Panc1 (cell line): Measurements from ENCODE around the gene TTC28. TPM values are rescaled to one million over a fixed set of nuclear protein-coding genes. Genes with fewer than 3 reads are reported as not detected.
"Not testable (repeated sequence)": the region's sequence is repeated elsewhere in the genome, so short reads cannot be mapped to it uniquely, and the experiment has no call there.

Experiments
- ATAC-seq: fragments of 200-7000 bp; cut with Tn5 transposase; 2 replicates; pipeline ENCODE4 v1.9.1; 2020; ENCODE audit warnings: mild to moderate bottlenecking, moderate library complexity
- BruUV-seq: library from RNA; stranded (reverse); fragments of 400-500 nt; replicated peaks from 2 replicates; lab custom pipeline; 2021; lab: Mats Ljungman, UMichigan
- CTCF ChIA-PET: fragments of 300-600 bp; sonication (Branson Sonifier 250); formaldehyde crosslinking; loops from one replicate; lab custom pipeline; 2022; ENCODE audit warnings: antibody characterized with exemption; lab: Charles Lee
- POLR2A ChIA-PET: fragments of 300-600 bp; sonication (Branson Sonifier 250); formaldehyde crosslinking; loops from one replicate; lab custom pipeline; 2022; ENCODE audit warnings: antibody characterized with exemption; lab: Charles Lee
- DNase-seq: peaks from one replicate; pipeline ENCODE4 v3.0.0-alpha.2; 2010; ENCODE audit warnings: low read depth, low spot score
- H3K27ac ChIP-seq: 2 replicates; pipeline ENCODE4 v1.5.1; 2011; ENCODE audit warnings: mild to moderate bottlenecking, low read length, inconsistent platforms
- H3K27me3 ChIP-seq: fragments of 200-500 bp; sonication (Bioruptor generic); 2 replicates; pipeline ENCODE4 v1.6.0; 2014; ENCODE audit warnings: low read length, inconsistent platforms; ENCODE audit not compliant: control insufficient read depth, insufficient read depth
- H3K36me3 ChIP-seq: fragments of 200-500 bp; sonication (Bioruptor generic); 2 replicates; pipeline ENCODE4 v1.5.1; 2014; ENCODE audit warnings: inconsistent platforms, mild to moderate bottlenecking, low read length, moderate library complexity; ENCODE audit not compliant: control insufficient read depth, insufficient read depth
- H3K4me1 ChIP-seq: 2 replicates; pipeline ENCODE4 v1.5.1; 2011; ENCODE audit warnings: inconsistent platforms, mild to moderate bottlenecking, low read length, moderate library complexity; ENCODE audit not compliant: control insufficient read depth, insufficient read depth
- H3K4me3 ChIP-seq, 2 experiments: 2 replicates each; pipeline ENCODE4 v1.5.1; 2011 to 2012; ENCODE audit warnings: low read depth in 2 of 2, low read length in 2 of 2, mild to moderate bottlenecking in 2 of 2, inconsistent platforms in 1 of 2, moderate library complexity in 1 of 2
- H3K9me3 ChIP-seq: fragments of 200-500 bp; sonication (Bioruptor generic); 2 replicates; pipeline ENCODE4 v1.5.1; 2014; ENCODE audit warnings: low read depth, mild to moderate bottlenecking, inconsistent platforms, low read length, moderate library complexity; ENCODE audit not compliant: control insufficient read depth, insufficient read depth
- POLR2AphosphoS5 ChIP-seq: IDR thresholded peaks from 2 replicates; pipeline ENCODE4 v1.6.1; 2012; ENCODE audit warnings: mild to moderate bottlenecking, low read depth, low read length, moderate library complexity
- SIN3A ChIP-seq: IDR thresholded peaks from 2 replicates; pipeline ENCODE4 v1.6.1; 2012; ENCODE audit warnings: low read depth, mild to moderate bottlenecking, low read length, moderate library complexity, borderline replicate concordance; ENCODE audit not compliant: insufficient read depth
- TCF7L2 ChIP-seq: IDR thresholded peaks from 2 replicates; pipeline ENCODE4 v1.6.1; 2011; ENCODE audit warnings: mild to moderate bottlenecking, low read depth, low read length, inconsistent platforms
- in situ Hi-C: cut with HindIII; loops from 2 replicates; pipeline ENCODE4 v1.10.0; 2016; ENCODE audit warnings: low sequenced_read_pairs, low pct_unique_long_range_greater_than_20kb
- intact Hi-C: fragments of 100-400 bp; cut with micrococcal nuclease; formaldehyde crosslinking; loops from one replicate; pipeline ENCODE4 v1.10.0; 2022; ENCODE audit not compliant: unreplicated experiment
- total RNA-seq: library from RNA; stranded (reverse); gene quantifications from one replicate; pipeline ENCODE4 v1.2.1, GENCODE V29; 2021; ENCODE audit not compliant: unreplicated experiment
- TF ChIP-seq, protein P1 (sequence below), 2 experiments: IDR thresholded peaks; 2 replicates each; pipeline ENCODE4 v1.6.1; 2011 to 2012; ENCODE audit warnings: low read depth in 2 of 2, control low read depth in 1 of 2, low read length in 1 of 2, mild to moderate bottlenecking in 1 of 2, moderate library complexity in 1 of 2; ENCODE audit not compliant: insufficient read depth in 1 of 2
- TF ChIP-seq, protein P2 (sequence below): fragments of 450-650 bp; IDR thresholded peaks from 2 replicates; pipeline ENCODE4 v1.5.1; 2017; ENCODE audit warnings: mild to moderate bottlenecking

TTC28 gene
- total RNA-seq, 1 experiment from 2014 or later: 24.8 TPM

DNA sequence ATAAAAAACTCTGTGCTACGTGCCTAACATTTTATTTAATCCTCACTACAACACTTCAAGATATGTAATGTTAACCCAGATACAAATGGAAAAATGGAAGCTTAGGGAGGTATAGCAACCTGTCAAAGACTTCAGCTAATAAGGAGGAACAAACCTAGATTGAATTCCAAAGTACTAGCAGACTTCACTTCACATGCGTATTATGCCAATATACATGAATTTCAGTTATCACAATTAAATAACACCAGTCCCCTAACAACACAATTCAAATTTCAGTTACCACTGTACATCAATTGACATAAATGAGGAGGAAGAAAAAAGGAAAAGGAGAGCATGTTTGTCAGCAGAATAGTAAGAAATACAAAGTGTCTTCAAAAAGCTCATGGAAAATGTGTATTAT lies 60.4 kb downstream of the TTC28 start:
- Histone ChIP-seq H3K27me3 (no peaks in the 10 kb centered on the region), H3K4me1 (no peaks in the 10 kb centered on the region), H3K27ac (no peak overlapping the region), H3K36me3 (no peaks in the 10 kb centered on the region), H3K4me3 (no peak overlapping the region), H3K9me3 (no peaks in the 10 kb centered on the region)
- BruUV-seq: no TSS peak
- CTCF ChIA-PET: no interaction called here
- TF ChIP-seq, protein P1, sequence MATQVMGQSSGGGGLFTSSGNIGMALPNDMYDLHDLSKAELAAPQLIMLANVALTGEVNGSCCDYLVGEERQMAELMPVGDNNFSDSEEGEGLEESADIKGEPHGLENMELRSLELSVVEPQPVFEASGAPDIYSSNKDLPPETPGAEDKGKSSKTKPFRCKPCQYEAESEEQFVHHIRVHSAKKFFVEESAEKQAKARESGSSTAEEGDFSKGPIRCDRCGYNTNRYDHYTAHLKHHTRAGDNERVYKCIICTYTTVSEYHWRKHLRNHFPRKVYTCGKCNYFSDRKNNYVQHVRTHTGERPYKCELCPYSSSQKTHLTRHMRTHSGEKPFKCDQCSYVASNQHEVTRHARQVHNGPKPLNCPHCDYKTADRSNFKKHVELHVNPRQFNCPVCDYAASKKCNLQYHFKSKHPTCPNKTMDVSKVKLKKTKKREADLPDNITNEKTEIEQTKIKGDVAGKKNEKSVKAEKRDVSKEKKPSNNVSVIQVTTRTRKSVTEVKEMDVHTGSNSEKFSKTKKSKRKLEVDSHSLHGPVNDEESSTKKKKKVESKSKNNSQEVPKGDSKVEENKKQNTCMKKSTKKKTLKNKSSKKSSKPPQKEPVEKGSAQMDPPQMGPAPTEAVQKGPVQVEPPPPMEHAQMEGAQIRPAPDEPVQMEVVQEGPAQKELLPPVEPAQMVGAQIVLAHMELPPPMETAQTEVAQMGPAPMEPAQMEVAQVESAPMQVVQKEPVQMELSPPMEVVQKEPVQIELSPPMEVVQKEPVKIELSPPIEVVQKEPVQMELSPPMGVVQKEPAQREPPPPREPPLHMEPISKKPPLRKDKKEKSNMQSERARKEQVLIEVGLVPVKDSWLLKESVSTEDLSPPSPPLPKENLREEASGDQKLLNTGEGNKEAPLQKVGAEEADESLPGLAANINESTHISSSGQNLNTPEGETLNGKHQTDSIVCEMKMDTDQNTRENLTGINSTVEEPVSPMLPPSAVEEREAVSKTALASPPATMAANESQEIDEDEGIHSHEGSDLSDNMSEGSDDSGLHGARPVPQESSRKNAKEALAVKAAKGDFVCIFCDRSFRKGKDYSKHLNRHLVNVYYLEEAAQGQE (IDR thresholded peaks at IDR 0.05; ENCODE audit: insufficient read depth in 1 of 2, low read depth in 2 of 2, low read length in 1 of 2): no peak
- no peak for TF ChIP-seq POLR2AphosphoS5
- TF ChIP-seq SIN3A: no peak
- TF ChIP-seq TCF7L2: no peak
- TF ChIP-seq, protein P2, sequence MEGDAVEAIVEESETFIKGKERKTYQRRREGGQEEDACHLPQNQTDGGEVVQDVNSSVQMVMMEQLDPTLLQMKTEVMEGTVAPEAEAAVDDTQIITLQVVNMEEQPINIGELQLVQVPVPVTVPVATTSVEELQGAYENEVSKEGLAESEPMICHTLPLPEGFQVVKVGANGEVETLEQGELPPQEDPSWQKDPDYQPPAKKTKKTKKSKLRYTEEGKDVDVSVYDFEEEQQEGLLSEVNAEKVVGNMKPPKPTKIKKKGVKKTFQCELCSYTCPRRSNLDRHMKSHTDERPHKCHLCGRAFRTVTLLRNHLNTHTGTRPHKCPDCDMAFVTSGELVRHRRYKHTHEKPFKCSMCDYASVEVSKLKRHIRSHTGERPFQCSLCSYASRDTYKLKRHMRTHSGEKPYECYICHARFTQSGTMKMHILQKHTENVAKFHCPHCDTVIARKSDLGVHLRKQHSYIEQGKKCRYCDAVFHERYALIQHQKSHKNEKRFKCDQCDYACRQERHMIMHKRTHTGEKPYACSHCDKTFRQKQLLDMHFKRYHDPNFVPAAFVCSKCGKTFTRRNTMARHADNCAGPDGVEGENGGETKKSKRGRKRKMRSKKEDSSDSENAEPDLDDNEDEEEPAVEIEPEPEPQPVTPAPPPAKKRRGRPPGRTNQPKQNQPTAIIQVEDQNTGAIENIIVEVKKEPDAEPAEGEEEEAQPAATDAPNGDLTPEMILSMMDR: no peak
- in situ Hi-C loops (no loop called here), intact Hi-C loops (no loop called here)
- ATAC-seq (no peak), DNase-seq (no peak)
- POLR2A ChIA-PET: no interaction called here

DNA sequence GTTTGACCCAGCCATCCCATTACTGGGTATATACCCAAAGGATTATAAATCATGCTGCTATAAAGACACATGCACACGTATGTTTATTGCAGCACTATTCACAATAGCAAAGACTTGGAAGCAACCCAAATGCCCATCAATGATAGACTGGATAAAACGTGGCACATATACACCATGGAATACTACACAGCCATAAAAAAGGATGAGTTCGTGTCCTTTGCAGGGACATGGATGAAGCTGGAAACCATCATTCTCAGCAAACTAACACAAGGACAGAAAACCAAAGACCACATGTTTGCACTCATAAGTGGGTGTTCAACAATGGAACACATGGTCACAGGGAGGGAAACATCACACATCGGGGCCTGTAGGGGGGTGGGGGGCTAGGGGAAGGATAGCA lies 64.2 kb downstream of the TTC28 start:
- H3K36me3 ChIP-seq, H3K27ac ChIP-seq, H3K4me1 ChIP-seq, H3K27me3 ChIP-seq, ATAC-seq, H3K9me3 ChIP-seq, intact Hi-C loops, H3K4me3 ChIP-seq, POLR2A ChIA-PET, BruUV-seq, DNase-seq, in situ Hi-C loops: not testable (repeated sequence)
- CTCF ChIA-PET: interaction anchor here (0.6 kb wide), 1 partner anchor 230 kb away, joined by 3 read pairs; no protein-coding TSS in a partner anchor

DNA sequence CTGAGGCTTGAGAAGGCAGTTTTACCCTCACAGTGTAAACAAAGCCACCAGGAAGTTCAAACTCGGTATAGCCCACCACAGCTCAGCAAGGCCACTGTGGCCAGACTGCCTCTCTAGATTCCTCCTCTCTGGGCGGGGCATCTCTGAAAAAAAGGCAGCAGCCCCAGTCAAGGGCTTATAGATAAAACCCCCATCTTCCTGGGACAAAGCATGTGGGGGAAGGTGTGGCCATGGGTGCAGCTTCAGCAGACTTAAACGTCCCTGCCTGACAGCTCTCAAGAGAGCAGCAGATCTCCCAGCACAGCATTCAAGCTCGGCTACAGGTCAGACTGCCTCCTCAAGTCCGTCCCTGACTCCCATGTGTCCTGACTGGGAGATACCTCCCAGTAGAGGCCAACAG lies 69.7 kb downstream of the TTC28 start:
- intact Hi-C loops: no loop called here

More for the DNA sequence above, 69.7 kb downstream of the TTC28 start:
- TF ChIP-seq, protein P2: no peak
- TF ChIP-seq TCF7L2: no peak
- TF ChIP-seq, protein P1 (IDR thresholded peaks at IDR 0.05; ENCODE audit: insufficient read depth in 1 of 2, low read depth in 2 of 2, low read length in 1 of 2): no peak
- TF ChIP-seq SIN3A: no peak
- TF ChIP-seq POLR2AphosphoS5: no peak
- Histone ChIP-seq H3K27ac (no peak overlapping the region), H3K4me1 (no peaks in the 10 kb centered on the region), H3K4me3 (no peak overlapping the region), H3K9me3 (no peaks in the 10 kb centered on the region), H3K27me3 (no peaks in the 10 kb centered on the region), H3K36me3 (no peaks in the 10 kb centered on the region)
- POLR2A ChIA-PET: no interaction called here
- CTCF ChIA-PET: no interaction called here
- no peak for ATAC-seq
- no peak for DNase-seq
- in situ Hi-C loops: no loop called here
- no TSS peak for BruUV-seq
